ENCODE measurements around the gene PLD4. TPM values are rescaled to one million over a fixed set of nuclear protein-coding genes. Genes with fewer than 3 reads are reported as not detected.
"Not testable (repeated sequence)": the region's sequence is repeated elsewhere in the genome, so short reads cannot be mapped to it uniquely, and the experiment has no call there.

PLD4 gene
- total and polyA plus RNA-seq, 2 experiments from 2014 or later: 0.77 TPM; not detected in 1

DNA sequence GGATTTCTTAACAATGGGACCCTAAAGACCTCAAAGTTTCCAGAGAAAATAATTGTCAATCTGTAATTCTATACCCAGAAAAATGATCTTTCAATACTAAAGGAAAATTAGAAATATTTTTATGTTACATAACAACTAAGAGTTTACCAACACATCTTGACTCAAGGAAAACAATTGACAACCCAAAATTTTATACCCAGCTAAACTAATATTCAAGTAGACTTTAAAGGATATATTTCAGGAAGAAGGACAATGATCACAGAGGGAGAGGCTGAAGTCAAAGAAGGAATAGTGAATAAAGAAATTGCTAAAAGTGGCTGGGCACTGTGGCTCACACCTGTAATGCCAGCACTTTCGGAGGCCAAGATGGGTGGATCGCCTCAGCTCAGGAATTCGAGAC is 12.6 kb upstream of the PLD4 start:
- Histone ChIP-seq H3K4me3 (no peak overlapping the region), H3K4me1 (ENCODE audit: insufficient read depth) (no peaks in the 10 kb centered on the region), H3K9me3 (ENCODE audit: low read depth) (no peaks in the 10 kb centered on the region), H3K36me3 (replicated peaks; ENCODE audit: insufficient read depth, low read depth) (no peaks in the 10 kb centered on the region), H3K27me3 (peaks cover 10% of the 10 kb centered on the region), H3K79me2 (no peaks in the 10 kb centered on the region), H2AFZ (no peak overlapping the region), H3K9me2 (replicated peaks; ENCODE audit: insufficient read depth) (no peaks in the 10 kb centered on the region), H3K27ac (no peak overlapping the region), H4K20me1 (ENCODE audit: insufficient read depth, poor library complexity, severe bottlenecking) (no peaks in the 10 kb centered on the region), H3K4me2 (no peak overlapping the region)
- DNase-seq (ENCODE audit: low spot score): no peak
- no peak for TF ChIP-seq CTCF (IDR thresholded peaks at IDR 0.05; ENCODE audit: poor library complexity)
- no peak for TF ChIP-seq EZH2phosphoT487 (IDR thresholded peaks at IDR 0.05; ENCODE audit: low read depth, severe bottlenecking, unreplicated experiment)
- TF ChIP-seq EZH2 (IDR thresholded peaks at IDR 0.05; ENCODE audit: borderline replicate concordance): no peak
- 93% methylated on average over 3 of the region's 3 CpGs for WGBS (ENCODE audit: low lambda C conversion rate, missing lambda C conversion rate)

- H3K27ac ChIP-seq: no peak overlapping the region
- no peaks in the 10 kb centered on the region for H3K79me2 ChIP-seq
- no peaks in the 10 kb centered on the region for H3K9me3 ChIP-seq (ENCODE audit: low read depth)
- no peaks in the 10 kb centered on the region for H4K20me1 ChIP-seq (ENCODE audit: insufficient read depth, poor library complexity, severe bottlenecking)
- no peak overlapping the region for H3K4me3 ChIP-seq
- H3K36me3 ChIP-seq (replicated peaks; ENCODE audit: insufficient read depth, low read depth): no peaks in the 10 kb centered on the region
- H2AFZ ChIP-seq: no peak overlapping the region
- no peak for DNase-seq (ENCODE audit: low spot score)
- no peaks in the 10 kb centered on the region for H3K4me1 ChIP-seq (ENCODE audit: insufficient read depth)
- WGBS (ENCODE audit: low lambda C conversion rate, missing lambda C conversion rate): 89% methylated on average over 7 of the region's 7 CpGs
- TF ChIP-seq EZH2 (IDR thresholded peaks at IDR 0.05; ENCODE audit: borderline replicate concordance) (no peak), EZH2phosphoT487 (IDR thresholded peaks at IDR 0.05; ENCODE audit: low read depth, severe bottlenecking, unreplicated experiment) (no peak), CTCF (IDR thresholded peaks at IDR 0.05; ENCODE audit: poor library complexity) (no peak)
- H3K4me2 ChIP-seq: no peak overlapping the region
- H3K9me2 ChIP-seq (replicated peaks; ENCODE audit: insufficient read depth): no peaks in the 10 kb centered on the region
- H3K27me3 ChIP-seq: peaks cover 10% of the 10 kb centered on the region
These were observed 11.2 kb upstream of the PLD4 start for GRCh38 chr14:104913435-104913834.

- no peaks in the 10 kb centered on the region for H3K79me2 ChIP-seq
- peaks cover 10% of the 10 kb centered on the region for H3K27me3 ChIP-seq
- no peaks in the 10 kb centered on the region for H3K9me2 ChIP-seq (replicated peaks; ENCODE audit: insufficient read depth)
- no peak overlapping the region for H3K27ac ChIP-seq
- TF ChIP-seq EZH2 (IDR thresholded peaks at IDR 0.05; ENCODE audit: borderline replicate concordance) (no peak), EZH2phosphoT487 (IDR thresholded peaks at IDR 0.05; ENCODE audit: low read depth, severe bottlenecking, unreplicated experiment) (no peak), CTCF (IDR thresholded peaks at IDR 0.05; ENCODE audit: poor library complexity) (no peak)
- H3K4me3 ChIP-seq: no peak overlapping the region
- no peaks in the 10 kb centered on the region for H4K20me1 ChIP-seq (ENCODE audit: insufficient read depth, poor library complexity, severe bottlenecking)
- no peaks in the 10 kb centered on the region for H3K4me1 ChIP-seq (ENCODE audit: insufficient read depth)
- DNase-seq (ENCODE audit: low spot score): no peak
- no peak overlapping the region for H3K4me2 ChIP-seq
- H3K9me3 ChIP-seq (ENCODE audit: low read depth): no peaks in the 10 kb centered on the region
- no peak overlapping the region for H2AFZ ChIP-seq
- H3K36me3 ChIP-seq (replicated peaks; ENCODE audit: insufficient read depth, low read depth): no peaks in the 10 kb centered on the region
- WGBS (ENCODE audit: low lambda C conversion rate, missing lambda C conversion rate): 94% methylated on average over 9 of the region's 9 CpGs
These were observed 7.6 kb upstream of the PLD4 start for GRCh38 chr14:104917116-104917515.

DNA sequence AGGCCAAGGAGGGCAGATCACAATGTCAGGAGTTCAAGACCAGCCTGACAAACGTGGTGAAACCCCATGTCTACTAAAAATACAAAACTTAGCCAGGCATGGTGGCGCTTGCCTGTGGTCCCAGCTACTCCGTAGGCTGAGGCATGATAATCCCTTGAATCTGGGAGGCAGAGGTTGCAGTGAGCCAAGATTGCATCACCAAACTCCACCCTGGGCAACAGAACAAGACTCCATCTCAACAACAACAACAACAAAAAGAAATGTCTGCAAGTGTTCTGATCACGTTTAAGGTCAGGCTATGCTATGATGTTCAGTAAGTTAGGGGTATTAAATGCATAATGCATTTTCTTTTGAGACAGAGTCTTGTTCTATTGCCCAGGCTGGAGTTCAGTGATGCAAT is 6.7 kb upstream of the PLD4 start:
- Histone ChIP-seq H3K9me2 (replicated peaks; ENCODE audit: insufficient read depth) (no peaks in the 10 kb centered on the region), H4K20me1 (ENCODE audit: insufficient read depth, poor library complexity, severe bottlenecking) (no peaks in the 10 kb centered on the region), H3K27me3 (peaks cover 10% of the 10 kb centered on the region), H3K4me1 (ENCODE audit: insufficient read depth) (no peaks in the 10 kb centered on the region), H3K9me3 (ENCODE audit: low read depth) (no peaks in the 10 kb centered on the region), H3K27ac (no peak overlapping the region), H3K79me2 (no peaks in the 10 kb centered on the region), H3K4me2 (no peak overlapping the region), H3K4me3 (no peak overlapping the region), H2AFZ (no peak overlapping the region), H3K36me3 (replicated peaks; ENCODE audit: insufficient read depth, low read depth) (no peaks in the 10 kb centered on the region)
- 86% methylated on average over 4 of the region's 4 CpGs for WGBS (ENCODE audit: low lambda C conversion rate, missing lambda C conversion rate)
- no peak for TF ChIP-seq EZH2phosphoT487 (IDR thresholded peaks at IDR 0.05; ENCODE audit: low read depth, severe bottlenecking, unreplicated experiment)
- TF ChIP-seq CTCF (IDR thresholded peaks at IDR 0.05; ENCODE audit: poor library complexity): no peak
- DNase-seq (ENCODE audit: low spot score): no peak

DNA sequence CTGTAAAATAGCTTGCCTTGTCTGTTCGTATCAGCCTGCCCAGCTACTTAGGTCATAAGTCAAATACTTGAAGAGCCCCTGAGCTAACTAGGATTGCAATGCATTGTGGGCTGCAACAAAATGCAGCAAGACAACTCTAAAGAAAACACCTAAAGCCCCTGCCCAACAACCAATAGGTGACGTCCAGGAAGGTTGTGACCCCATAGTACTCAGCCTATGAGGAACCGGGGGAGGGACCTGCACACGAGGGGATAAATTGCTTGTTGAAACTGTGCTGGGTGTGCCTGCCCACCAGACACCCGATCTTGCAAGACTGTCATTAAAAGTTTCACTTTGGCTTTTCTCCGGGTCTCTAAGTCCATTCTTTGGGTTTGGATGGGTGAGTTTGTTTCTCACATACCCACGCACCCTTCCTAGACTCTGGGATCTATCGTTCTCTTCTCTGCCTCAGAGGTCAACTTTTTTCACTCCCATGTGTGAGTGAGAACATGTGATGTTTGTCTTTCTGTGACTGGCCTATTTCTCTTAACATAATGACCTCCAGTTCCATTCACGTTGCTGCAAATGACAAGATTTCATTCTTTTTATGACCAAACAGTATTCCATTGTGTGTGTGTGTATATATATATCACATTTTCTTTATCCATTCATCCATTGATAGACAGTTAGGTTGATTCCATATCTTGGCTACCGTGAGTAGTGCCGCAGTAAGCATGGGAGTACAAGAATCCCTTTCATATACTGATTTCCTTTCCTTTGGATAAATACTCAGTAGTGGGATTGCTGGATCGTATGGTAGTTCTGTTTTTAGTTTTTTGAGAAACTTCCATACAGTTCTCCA is 5.3 kb upstream of the PLD4 start:
- H3K9me2 ChIP-seq (replicated peaks; ENCODE audit: insufficient read depth); H4K20me1 ChIP-seq (ENCODE audit: insufficient read depth, poor library complexity, severe bottlenecking): not testable (repeated sequence)

More for the DNA sequence above, 5.3 kb upstream of the PLD4 start:
- not testable (repeated sequence) for DNase-seq (ENCODE audit: low spot score); H3K36me3 ChIP-seq (replicated peaks; ENCODE audit: insufficient read depth, low read depth); H3K4me1 ChIP-seq (ENCODE audit: insufficient read depth); H3K4me3 ChIP-seq; H3K79me2 ChIP-seq; H3K4me2 ChIP-seq; H2AFZ ChIP-seq; H3K27me3 ChIP-seq; H3K27ac ChIP-seq; H3K9me3 ChIP-seq (ENCODE audit: low read depth)
- WGBS (ENCODE audit: low lambda C conversion rate, missing lambda C conversion rate): 73% methylated on average over 12 of the region's 12 CpGs
